K562 treated with DMSO at 1 percent for 24 hours (cell line): ENCODE data around the gene STING1. TPM values are rescaled to one million over a fixed set of nuclear protein-coding genes. Genes with fewer than 3 reads are reported as not detected.

ENCODE experiments used
- total RNA-seq: library from RNA; unstranded; fragments of 300-600 nt; gene quantifications from 2 replicates; pipeline ENCODE4 v1.2.3, GENCODE V29; 2022; ENCODE audit warnings: low read depth; ENCODE audit not compliant: insufficient read depth

The STING1 gene
- 118 and 123 TPM in 2 replicates for total RNA-seq

DNA sequence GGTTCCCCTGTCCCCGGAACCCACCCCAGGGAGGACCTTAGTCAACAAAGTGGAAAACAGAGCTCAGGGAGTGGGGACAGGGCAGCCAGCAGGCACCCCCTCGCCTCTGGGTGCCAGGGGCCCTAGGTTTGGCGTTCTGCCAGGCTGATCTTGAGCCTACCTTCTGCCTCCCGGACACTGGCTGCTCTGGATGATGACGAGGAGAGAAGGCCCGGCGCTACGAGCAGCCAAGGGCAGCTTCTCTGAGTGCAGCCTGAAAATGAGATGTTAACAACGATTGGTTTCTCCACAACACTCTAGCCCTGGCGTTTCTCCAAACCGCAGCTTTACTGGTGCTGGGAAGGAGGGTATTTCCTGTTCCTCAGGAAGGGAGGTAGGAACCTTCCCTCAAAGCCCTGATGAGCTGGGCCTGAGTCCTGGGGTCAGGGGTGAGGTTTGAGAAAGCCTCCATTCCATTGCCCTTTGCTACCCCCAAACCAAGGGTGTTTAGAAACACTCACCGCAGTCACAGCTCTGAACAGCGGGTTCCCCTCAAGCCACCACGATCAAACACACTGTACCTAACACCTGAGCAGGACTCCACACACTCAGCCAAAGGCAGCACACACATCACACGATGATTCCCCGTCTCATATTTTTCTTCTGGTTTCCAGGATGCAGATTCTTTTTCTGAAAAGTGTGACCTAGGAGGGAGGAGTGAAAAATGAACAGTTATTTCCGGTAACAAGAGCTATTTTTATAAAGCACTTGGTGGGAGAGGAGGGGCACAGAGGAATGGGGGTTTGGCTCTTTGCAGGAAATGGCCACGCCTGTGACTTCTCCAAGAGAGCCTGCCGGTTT, at the start of gene STING1:
Gene STING1 (minus strand): TSS at position 709 of the 840 bp plus-strand sequence. CDS start 1,054 bp downstream, outside the sequence.

DNA sequence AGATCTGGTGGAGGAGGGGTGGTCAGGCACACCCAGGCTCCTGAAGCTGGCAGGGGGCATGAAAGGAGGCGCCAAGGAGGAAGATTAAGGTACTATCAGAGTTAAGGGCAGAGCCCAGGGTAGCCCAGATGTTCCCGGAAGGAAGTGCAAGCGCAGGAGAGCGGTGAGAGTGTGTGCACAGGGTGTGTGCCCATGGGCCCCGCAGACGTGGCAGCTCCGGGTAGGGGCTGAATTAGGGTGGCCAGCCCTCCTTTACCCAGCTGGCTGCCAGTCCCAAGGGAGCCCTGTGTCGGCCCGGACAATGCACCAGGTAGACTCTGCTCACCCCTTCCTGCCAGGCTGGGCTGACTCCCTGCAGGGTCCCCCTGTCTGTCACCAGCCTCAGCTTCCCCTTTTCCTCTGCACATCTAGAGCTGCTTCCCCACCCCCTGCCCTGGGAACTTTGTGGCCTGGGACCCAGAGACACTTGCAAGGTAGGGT, 11.7 kb downstream of the STING1 start, which contains the start of gene SMIM33:
Gene SMIM33 (plus strand): TSS at position 184 of the 480 bp plus-strand sequence. CDS start 118 bp downstream, at position 302.

DNA sequence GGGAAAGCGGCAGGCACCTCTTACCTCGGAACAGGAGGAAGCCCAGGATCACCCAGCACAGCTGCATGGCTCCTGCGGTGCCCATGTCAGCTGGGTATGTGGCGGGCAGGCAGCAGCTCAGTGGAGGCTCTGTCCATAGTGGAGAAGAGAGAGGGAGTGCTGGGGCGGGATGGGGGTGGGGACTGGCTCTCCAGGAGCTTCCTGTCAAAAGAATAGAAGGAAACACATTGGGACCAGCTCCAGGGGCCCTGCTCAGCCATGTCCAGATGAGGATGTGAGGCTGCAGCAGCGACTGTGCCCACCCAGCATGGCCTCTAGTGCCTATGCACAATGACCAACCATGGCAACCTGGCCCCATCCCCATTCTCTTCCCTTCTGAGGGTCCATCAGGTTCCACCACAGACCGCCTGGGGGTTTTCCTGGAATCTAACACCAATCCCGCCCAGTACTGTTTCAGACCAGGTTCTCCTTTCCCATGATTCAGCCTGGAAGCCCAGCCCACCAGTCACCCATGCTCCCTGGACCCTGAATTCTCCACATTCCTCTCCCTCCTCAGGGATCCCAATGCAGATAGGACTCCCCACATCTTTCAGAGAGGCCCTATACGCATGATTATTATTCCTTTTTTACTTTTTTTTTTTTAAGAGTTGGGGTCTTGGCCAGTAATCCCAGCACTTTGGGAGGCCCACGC, 19.8 kb downstream of the STING1 start, which contains the start of gene ECSCR:
Gene ECSCR (minus strand): TSS at position 158 of the 691 bp plus-strand sequence. CDS start 73 bp downstream, at position 85.

DNA sequence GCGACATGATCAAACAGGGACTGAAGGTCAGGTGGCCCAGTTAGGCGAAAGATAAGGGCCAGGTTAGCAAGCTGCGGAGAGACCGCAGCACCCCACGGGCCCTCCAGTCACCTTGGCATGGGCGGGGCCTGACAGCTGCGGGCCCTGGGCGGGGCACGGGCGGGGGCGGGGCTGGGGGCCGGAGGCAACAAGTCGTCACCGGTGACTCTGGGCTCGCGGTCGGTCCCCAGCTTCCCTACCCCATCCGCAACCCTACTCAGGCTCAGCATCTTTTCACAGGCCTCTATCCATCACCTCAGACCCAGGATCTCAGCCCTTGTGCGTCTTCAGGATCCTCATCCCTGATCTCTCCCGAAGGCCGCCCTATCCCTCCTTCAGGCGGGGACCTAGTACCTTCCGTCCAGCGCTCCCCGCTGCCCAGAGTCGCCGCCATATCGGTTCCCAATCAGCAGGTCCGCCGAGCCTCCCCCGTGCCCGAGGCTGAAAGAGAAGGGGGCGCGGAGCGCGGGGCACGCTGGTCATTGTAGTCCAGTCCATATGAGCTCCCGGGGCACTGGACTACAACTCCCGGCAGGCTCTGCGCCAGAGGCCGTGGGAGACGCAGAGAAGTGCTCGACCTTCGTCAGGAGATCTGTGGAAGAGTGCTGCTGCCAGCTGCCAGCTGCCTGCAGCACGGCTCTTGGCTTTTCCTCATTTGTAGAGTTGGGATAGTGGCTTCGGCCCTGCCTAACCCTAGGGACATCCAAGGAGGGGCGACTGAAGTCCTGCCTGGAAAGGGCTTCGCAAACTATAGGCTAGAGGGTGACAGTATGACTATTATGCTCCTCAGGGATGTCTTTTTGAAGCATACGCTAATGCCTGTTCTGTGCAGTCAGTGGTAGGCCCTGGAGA, 43.3 kb downstream of the STING1 start, which contains the start of gene DNAJC18:
Gene DNAJC18 (minus strand): TSS at position 513 of the 891 bp plus-strand sequence. CDS start 80 bp downstream, at position 433.

Other genes starting within 250 kb of the STING1 start
- gene MATR3, start 189.0 kb downstream of the STING1 start, total RNA-seq, result 90.5 and 99.3 TPM in 2 replicates
- gene PAIP2, start 140.9 kb downstream of the STING1 start, total RNA-seq, result 92.0 and 105 TPM in 2 replicates
- 0.29 and 0.45 TPM in 2 replicates for gene SLC23A1, start 99.5 kb downstream of the STING1 start, total RNA-seq
- gene MZB1, start 92.8 kb downstream of the STING1 start, total RNA-seq, result 0.35 TPM in 1 of 2 replicates, not detected in the other
- 3.4 and 3.5 TPM in 2 replicates for gene PROB1, start 87.7 kb downstream of the STING1 start, total RNA-seq
- 5.0 and 7.1 TPM in 2 replicates for gene SPATA24, start 78.7 kb downstream of the STING1 start, total RNA-seq
- 3.1 and 4.6 TPM in 2 replicates for gene DNAJC18, start 43.2 kb downstream of the STING1 start, total RNA-seq
- gene ECSCR, start 20.0 kb downstream of the STING1 start, total RNA-seq, result not detected in 2 replicates
- gene SMIM33, start 11.8 kb downstream of the STING1 start, total RNA-seq, result not detected in 2 replicates
- 97.0 and 102 TPM in 2 replicates for gene UBE2D2, start 78.6 kb upstream of the STING1 start, total RNA-seq
- 146 and 152 TPM in 2 replicates for gene CXXC5, start 165.6 kb upstream of the STING1 start, total RNA-seq